Hematopoietic multipotent progenitor cell treated with erythropoietin and hydrocortisone succinate and interleukin-3 and kit ligand, for 6 days (in vitro differentiated cells): ENCODE data around the gene TARS2.
A peak's percentile ranks its signal among the peaks of the same experiment; 100 is the strongest.

ENCODE experiments used
- DNase-seq: peaks from one replicate; pipeline ENCODE4 v3.0.0-alpha.2; 2015

TARS2 gene

DNA sequence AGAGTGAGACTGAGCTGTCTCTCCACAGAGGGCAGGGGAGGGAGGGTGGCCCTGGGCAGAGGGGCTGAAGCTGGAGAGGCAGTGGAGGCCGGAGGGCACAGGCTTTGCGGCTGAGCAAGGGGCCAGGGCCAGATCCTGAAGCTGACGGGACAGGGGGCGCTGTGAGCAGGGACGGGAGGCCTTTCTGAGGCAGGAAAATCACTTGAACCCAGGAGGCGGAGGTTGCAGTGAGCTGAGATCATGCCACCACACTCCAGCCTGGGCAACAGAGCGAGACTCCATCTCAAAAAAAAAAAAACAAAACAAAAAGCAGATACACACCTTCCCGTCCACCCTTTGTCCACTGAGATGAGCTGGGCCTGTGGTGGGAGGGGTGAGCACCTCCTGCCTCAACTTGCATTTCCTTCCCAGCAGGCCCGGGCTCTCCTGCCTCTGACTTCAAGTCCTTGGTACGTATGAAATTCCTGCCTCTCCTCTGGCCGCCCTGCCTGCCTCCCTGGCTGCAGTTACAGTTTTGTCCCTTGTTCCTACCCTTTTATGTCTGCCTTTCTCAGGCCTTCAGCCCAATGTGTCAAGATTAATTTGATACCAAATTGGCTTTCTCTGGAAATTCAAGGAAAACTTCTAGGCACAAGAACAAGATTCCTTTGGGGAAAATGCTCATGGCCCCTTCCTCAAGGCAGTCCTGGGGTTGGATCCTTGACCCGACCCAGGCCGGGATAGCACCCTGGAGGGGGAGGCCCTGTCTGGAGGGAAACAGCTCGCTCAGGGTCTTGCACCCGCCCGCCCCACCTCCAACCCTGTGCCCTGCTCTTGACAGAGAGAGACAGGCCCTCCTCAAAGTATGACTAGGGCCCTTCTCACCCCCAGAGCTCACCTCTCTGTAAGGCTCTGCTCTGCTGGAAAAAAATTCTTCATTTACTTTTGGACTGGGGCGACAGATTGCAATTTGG lies 50.8 kb downstream of the TARS2 start:
- no peak for DNase-seq

DNA sequence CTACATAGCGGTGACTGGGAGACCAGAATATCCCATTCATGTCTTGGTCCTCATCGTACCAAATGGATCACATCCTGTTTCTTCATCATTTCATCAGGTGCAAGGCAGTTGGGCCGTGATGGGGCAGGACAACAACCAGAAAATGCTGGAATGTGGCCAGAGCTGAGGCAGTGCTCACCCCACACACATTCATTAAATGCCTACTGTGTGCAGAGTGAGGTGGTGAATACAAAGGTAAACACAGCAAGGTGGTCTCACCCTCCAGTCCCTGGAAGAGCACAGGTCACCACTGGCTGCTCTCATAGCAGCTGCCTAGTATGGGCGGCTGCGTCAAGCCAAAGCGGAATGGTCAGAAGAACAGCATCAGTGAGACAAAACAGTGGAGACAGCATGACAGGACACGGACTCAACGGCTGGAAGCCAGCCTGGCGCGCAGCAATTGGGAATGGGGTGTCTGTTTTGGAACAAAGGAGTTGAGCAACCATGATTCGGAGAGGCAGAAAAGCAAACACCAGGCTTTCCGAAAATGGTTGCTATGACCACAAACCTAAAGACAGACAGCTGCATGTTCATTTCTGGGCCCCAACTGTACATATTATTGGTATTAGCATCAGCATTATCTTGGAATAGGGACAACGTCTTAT lies 56.4 kb downstream of the TARS2 start:
- no peak for DNase-seq

DNA sequence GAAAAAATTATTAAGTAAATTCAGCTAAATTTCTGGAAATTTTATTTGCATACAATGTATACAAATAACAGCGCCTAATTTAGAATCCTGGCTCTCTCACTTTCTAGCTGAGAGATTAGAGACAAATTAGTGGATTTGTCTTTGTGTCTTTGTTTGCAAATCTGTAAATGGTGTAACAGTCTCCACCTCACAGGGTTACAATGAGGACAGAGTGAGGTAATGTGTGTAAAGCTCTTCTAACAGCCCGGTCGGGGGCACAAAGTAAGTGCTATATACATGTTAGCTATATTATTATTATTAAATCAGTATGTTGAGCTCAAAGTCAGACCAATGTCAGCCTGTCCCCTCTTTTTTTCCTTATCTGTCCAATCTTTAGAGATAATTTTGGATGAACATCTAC lies 57.0 kb downstream of the TARS2 start:
- no peak for DNase-seq

DNA sequence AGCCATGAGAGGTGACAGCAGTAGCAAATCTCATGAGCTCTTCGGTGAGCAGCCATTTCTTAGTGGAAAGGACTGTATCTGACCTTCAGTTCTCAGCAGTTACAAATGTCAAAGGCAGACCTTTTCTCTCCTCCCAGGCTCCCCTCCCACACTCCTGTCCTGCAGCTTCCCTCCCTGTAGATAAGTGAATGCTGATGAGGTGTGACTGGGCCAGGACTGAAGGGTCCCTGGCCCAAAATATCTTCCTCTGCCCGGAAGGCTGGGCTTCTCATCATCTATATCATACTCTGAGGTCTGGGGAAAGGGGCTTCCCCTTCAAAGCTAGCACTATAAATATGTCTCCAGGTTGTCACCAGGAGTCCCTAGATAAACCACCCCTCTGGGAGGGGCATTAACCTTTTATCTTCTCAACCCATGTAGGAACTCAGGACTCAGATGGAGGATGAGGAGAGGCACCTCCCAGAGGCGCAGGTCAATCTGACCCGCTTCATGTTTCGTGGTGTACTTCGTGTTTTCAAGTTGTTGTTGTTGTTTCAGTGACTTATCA lies 58.3 kb downstream of the TARS2 start:
- peak; percentile 71 for DNase-seq

DNA sequence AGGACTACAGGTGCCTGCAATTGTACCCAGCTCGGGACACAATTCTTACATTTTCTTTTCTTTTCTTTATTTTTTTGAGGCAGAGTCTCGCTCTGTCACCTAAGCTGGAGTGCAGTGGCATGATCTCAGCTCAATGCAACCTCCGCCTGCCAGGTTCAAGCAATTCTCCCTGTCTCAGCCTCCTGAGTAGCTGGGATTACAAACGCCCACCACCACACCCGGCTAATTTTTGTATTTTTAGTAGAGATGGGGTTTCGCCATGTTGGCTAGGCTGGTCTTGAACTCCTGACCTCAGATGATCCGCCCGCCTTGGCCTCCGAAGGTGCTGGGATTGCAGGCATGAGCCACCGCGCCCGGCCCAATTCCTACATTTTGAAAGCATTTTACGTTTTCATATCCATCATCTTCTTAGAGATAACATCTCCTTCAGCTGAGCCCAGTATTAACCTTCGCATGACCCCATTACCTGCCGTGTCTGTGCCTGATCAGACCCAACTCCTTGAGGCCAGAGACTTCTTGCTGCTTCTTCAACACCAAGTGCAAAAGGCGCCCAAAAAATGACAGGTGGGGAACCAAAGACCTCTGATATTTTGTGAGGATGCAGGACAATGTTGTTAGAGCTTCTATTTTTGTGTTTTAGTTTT lies 59.2 kb downstream of the TARS2 start:
- no peak for DNase-seq

DNA sequence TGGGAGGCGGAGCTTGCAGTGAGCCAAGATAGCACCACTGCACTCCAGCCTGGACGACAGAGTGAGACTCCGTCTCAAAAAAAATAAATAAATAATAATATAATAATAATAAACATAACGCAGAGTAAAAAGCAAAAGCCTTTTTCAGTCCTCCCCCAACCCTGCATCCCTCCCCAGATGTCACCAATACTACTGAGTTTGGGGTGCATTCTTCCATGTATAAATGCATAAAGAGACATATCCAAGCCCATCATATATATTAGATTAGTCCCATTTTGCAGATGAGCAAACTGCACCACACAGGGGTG lies 61.1 kb downstream of the TARS2 start:
- DNase-seq, result no peak

DNA sequence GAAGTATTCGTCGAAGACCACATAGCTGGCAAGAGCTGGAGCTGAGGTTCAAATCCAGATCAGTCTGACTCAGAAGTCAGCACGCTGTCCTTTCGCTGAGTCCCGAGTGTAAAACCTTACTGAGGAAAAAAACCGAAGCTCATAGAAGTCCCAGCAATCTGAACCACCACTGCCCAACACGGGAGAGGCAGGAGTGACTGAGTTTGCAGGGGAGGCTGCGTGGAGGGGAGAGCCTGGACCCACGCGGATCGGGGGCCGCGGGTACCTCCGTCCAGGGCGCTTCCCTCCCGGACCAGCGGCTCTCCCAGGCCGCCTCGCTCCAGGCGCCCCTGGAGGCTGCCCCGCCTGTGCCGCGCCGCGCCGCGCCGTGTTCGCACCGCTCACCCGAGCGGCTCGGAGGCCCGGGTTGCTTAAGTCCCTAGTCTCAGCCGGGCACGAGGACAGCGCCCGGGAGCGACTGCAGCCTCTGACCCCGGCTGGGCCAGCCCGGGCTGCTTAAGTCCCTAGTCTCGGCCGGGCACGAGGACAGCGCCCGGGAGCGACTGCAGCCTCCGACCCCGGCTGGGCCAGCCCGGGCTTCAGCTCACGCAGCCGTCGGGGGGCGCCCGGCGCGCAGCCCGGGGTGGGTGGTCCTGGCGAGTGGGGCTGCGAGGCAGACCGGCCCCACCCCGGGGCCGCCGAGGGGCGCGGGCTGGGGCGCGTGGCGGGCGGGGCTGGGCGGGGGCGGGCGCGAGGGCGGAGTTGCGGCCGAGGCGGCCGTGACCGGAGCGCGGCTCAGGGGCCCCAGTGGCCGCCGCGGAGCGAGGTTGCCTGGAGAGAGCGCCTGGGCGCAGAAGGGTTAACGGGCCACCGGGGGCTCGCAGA lies 61.6 kb downstream of the TARS2 start, which contains the start of gene ADAMTSL4:
TSS of gene ADAMTSL4 (plus strand) at position 777 of the 864 bp plus-strand sequence. CDS start 2,881 bp downstream, outside the sequence.
- DNase-seq, result peak; percentile 71

DNA sequence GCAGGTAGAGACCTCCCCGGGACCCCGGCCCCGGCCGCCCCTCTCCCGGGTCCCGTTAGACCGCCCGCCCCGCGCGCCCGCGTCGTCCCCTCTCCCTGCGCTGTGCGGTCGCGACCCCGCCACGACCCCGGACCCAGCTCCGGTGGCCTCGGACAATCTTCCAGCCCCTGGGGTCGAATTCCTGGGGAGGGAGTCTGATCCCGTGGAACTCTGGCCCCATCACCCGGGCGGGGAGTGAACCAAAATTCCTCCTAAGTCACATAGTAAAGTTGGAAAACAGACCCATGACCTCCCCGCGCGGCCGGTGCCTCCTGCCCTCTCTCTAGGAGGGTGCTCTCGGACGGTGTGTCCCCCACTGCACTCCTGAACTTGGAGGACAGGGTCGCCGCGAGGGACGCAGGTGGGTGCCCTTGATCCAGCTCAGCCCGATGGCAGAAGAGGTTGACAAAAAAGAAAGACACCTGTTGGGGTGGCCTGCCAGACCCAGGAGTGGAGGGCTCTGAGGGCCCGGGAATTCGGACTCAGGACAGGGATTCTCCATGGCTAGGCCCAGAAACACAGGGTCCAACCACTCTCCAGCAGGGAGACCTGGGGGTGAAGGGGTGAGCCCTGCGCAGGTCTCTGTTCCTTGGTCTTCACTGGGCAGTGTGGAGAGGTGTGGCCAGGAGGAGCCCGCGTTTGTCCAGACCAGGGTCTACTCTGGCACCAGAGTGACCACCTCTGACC lies 62.4 kb downstream of the TARS2 start:
- no peak for DNase-seq

DNA sequence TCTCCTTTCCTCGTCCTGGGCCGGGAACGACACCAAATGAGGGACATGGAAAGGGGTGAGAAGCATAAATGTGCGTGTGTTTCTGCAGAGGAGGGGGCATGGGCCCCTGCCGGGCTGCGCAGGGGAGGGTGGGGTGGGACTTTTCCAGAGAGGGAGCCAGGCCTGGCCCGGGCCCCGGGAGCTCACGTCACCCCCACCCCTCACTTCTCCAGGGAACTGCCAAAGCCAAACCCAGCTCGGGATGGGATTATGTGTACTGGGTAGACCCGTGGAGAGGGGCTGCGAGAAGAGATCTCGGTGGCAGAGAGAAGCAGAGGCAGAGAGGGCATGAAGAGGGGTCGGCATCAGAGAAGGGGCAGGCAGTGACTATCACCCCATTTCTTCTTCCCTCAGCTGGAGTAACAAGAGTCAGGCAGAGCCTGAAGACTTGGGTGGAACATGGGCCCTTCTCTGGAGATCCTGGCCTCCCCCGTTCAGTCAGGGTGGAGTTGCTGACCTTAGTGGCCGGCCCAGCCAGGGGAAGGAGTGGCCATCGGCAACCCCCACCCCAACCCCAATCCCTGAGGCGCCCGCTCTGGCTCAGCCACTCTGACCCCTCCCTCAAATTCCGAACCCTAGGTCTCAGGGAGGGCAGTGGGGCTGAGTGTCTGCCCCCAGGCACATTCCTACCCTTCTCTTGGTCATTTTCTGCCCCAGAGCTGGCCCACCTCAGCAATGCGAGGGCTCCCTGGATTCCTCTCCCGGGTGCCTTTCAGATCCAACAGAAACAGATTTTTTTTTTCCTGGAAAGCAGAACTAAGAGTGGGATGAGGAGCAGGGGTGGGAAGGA lies 63.2 kb downstream of the TARS2 start:
- no peak for DNase-seq

DNA sequence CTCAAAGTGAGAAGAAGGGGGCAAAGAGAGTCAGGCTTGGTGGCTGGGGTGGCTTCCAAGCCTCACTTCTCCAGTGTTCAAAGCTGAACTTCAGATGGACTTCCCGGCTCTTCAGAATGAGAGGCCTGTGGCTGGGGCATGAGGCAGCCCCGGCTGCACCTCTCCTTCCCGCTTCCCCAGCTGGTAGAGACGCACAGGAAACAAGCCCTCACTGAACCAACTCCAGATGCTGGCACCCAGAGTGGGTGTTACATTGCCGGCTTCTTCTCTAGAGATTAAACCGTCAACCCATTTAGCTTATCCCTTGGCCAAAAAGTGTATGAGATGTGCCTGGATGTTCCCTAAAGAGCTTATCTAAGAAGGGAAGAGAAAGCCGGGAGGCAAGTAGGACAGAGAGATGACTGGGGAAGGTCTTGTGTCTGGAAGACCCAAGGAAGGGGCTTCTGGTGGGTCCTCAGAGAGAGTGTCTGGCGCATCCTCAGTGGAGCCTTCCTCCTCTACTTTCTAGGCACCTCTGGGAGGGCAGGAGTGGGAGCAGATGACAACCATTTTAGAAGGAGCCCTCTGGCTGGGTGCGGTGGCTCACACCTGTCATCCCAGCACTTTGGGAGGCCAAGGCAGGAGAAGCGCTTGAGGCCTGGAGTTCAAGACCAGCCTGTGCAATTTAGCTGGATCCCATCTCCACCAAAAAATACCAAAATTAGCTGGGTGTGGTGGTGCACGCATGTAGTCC lies 64.0 kb downstream of the TARS2 start:
- peak; percentile 42 for DNase-seq

DNA sequence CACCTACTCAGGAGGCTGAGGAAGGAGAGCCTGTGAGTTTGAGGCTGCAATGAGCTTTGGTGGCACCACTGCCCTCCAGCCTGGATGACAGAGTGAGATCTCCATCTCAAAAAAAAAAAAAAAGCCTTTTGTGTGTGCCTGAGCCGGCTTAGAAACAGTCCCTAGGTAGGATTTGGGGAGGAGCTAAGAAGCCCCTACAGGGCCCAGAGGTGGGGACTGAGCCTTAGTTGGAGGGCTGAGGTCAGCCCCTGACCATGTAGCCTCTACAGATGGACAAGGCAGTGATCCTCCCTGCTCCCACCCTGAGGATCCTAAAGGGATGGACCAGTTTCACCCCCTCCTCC lies 64.5 kb downstream of the TARS2 start:
- DNase-seq, result no peak

DNA sequence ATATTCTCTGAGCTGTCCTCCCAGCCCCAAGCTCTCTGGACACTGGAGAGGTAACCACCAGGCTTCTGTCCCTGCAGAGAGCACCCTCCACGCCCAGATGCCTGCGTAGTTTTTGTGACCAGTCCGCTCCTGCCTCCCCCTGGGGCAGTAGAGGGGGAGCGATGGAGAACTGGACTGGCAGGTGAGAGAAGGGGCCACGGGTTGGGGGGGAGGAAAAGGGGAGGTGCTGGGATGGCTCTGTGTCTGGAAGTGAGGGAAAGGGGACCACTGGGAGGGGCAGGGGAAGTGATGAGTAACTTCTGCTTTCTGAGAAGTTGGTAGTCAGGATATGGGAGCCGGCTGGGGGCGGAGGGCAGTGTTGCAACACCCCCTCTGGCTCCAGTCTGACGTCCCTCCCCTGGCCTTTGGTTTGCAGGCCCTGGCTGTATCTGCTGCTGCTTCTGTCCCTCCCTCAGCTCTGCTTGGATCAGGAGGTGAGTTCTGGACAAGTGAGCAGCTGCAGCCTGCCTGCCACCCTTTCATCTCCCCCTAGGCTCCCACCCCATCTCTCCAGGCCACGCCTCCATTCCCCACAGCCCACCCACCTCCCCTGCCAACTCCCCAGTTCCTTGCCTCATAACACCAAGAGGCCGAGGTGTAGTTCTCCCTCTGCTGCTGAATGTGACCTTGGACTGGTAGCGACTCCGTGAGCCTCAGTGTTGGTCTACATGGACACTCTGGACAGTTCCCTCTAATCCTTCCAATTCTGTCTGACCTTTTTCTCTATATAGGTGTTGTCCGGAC lies 65.1 kb downstream of the TARS2 start:
- peak; percentile 81 for DNase-seq

DNA sequence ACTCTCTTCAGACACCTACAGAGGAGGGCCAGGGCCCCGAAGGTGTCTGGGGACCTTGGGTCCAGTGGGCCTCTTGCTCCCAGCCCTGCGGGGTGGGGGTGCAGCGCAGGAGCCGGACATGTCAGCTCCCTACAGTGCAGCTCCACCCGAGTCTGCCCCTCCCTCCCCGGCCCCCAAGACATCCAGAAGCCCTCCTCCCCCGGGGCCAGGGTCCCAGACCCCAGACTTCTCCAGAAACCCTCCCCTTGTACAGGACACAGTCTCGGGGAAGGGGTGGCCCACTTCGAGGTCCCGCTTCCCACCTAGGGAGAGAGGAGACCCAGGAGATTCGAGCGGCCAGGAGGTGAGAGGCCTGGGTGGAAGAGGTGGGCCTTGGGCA lies 65.7 kb downstream of the TARS2 start:
- no peak for DNase-seq

DNA sequence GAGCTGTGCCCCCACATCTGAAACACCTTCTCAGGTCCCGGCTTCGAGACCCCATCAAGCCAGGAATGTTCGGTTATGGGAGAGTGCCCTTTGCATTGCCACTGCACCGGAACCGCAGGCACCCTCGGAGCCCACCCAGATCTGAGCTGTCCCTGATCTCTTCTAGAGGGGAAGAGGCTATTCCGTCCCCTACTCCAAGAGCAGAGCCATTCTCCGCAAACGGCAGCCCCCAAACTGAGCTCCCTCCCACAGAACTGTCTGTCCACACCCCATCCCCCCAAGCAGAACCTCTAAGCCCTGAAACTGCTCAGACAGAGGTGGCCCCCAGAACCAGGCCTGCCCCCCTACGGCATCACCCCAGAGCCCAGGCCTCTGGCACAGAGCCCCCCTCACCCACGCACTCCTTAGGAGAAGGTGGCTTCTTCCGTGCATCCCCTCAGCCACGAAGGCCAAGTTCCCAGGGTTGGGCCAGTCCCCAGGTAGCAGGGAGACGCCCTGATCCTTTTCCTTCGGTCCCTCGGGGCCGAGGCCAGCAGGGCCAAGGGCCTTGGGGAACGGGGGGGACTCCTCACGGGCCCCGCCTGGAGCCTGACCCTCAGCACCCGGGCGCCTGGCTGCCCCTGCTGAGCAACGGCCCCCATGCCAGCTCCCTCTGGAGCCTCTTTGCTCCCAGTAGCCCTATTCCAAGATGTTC lies 66.3 kb downstream of the TARS2 start:
- no peak for DNase-seq

DNA sequence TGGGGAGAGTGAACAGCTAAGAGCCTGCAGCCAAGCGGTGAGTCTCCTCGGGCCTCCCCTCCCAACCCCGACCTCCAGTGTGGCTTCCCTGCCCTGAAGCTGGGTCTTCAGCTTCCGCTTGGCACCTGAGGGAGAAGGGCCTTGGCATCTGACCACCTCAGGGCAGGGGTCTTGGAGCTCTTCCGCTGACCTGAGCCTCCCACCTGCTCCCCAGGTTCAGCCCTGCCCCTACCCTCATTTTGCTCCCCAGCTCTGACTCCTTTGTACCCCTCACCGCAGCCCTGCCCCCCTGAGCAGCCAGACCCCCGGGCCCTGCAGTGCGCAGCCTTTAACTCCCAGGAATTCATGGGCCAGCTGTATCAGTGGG lies 66.8 kb downstream of the TARS2 start:
- DNase-seq, result no peak

DNA sequence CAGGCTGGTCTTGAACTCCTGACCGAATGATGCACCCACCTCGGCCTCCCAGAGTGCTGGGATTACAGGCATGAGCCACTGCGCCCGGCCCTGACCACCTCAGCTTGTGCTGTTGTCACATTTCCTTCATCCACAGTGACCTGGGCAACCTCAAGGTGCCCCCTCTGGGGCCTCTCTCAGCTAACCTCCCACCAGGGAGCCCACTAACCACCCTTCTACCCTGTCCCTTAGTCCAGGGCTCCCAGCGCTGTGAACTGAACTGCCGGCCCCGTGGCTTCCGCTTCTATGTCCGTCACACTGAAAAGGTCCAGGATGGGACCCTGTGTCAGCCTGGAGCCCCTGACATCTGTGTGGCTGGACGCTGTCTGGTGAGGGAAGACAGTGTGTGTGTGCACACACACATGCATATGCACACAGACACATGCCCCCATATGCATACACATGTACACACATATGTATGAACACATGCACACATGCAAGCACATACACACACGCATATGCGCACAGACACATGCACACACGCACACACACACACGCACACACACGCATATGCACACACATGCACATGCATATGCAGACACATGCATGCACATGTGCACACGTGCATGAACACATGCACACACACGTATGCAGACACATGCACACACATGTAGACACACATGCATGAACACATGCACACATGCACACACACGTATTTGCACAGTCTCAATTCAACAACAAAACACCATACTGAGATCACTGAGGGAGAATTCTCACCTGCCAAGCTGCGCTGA lies 68.2 kb downstream of the TARS2 start:
- no peak for DNase-seq

DNA sequence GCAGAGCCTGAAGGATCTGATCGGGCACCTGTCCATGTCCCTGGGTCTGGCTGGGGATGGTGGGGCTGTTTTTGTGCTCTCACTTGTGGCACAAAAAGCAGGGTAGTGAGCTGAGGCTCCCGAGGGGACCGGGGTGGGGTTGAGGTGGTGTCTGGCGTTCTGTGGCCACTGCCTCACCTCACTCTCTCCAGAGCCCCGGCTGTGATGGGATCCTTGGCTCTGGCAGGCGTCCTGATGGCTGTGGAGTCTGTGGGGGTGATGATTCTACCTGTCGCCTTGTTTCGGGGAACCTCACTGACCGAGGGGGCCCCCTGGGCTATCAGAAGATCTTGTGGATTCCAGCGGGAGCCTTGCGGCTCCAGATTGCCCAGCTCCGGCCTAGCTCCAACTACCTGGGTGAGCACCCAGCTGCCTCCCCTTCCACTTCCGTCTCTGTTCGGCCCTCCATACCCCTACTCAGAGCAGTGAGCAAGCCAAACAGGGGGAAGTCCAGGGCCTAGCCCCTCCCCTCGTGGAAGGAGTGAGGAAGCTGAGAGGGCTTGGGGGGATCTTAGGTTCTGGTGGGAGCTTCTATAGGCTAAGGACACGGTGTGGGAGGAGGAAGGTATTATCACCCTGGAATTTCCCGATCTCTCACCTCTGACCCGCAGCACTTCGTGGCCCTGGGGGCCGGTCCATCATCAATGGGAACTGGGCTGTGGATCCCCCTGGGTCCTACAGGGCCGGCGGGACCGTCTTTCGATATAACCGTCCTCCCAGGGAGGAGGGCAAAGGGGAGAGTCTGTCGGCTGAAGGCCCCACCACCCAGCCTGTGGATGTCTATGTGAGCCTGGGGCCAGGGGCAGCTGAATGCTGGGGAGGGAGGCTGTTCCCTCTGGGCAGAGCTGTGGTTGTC lies 69.0 kb downstream of the TARS2 start:
- no peak for DNase-seq
